Trophoblast cell (in vitro differentiated cells and primary cell): ENCODE measurements around the gene KPNB1.

Experiments
- DNase-seq, 2 donors: peaks; one replicate each; pipeline ENCODE4 v3.0.0-alpha.2; 2016
- H2AFZ ChIP-seq: 2 replicates; pipeline ENCODE4 v1.6.1; 2013; ENCODE audit warnings: low read length, moderate library complexity, mild to moderate bottlenecking; ENCODE audit not compliant: insufficient read depth, poor library complexity
- H2AK5ac ChIP-seq: 2 replicates; pipeline ENCODE4 v1.6.1; 2013; ENCODE audit warnings: mild to moderate bottlenecking, low read length
- H2BK120ac ChIP-seq: 2 replicates; pipeline ENCODE4 v1.6.1; 2013; ENCODE audit warnings: low read length, mild to moderate bottlenecking, moderate library complexity; ENCODE audit not compliant: insufficient read depth, poor library complexity
- H2BK12ac ChIP-seq: 2 replicates; pipeline ENCODE4 v1.6.1; 2013; ENCODE audit warnings: mild to moderate bottlenecking, low read length, moderate library complexity
- H2BK5ac ChIP-seq: 2 replicates; pipeline ENCODE4 v1.6.1; 2013; ENCODE audit warnings: low read length, low read depth, moderate library complexity, mild to moderate bottlenecking; ENCODE audit not compliant: poor library complexity
- H3K14ac ChIP-seq: 2 replicates; pipeline ENCODE4 v1.6.1; 2013; ENCODE audit warnings: mild to moderate bottlenecking, low read length
- H3K18ac ChIP-seq: 2 replicates; pipeline ENCODE4 v1.6.1; 2013; ENCODE audit warnings: mild to moderate bottlenecking, low read length
- H3K23ac ChIP-seq: 2 replicates; pipeline ENCODE4 v1.6.1; 2013; ENCODE audit warnings: low read length
- H3K27ac ChIP-seq: 2 replicates; pipeline ENCODE4 v1.5.1; 2013; ENCODE audit warnings: low read depth, mild to moderate bottlenecking, inconsistent platforms, low read length, moderate library complexity
- H3K27me3 ChIP-seq: 2 replicates; pipeline ENCODE4 v1.6.1; 2013; ENCODE audit warnings: inconsistent platforms, mild to moderate bottlenecking, low read length, moderate library complexity; ENCODE audit not compliant: insufficient read depth
- H3K36me3 ChIP-seq, 2 experiments: 1 replicate in 1 of 2; 2 replicates in 1 of 2; pipeline ENCODE4 v1.6.1; 2013; ENCODE audit warnings: low read length in 2 of 2, mild to moderate bottlenecking in 2 of 2, moderate library complexity in 1 of 2; ENCODE audit not compliant: insufficient read depth in 2 of 2, control insufficient read depth in 1 of 2
- H3K4ac ChIP-seq: 2 replicates; pipeline ENCODE4 v1.6.1; 2013; ENCODE audit warnings: low read depth, mild to moderate bottlenecking, low read length, moderate library complexity
- H3K4me1 ChIP-seq, 2 experiments: 1 replicate in 1 of 2; 2 replicates in 1 of 2; pipeline ENCODE4 v1.6.1; 2013; ENCODE audit warnings: low read length in 2 of 2, mild to moderate bottlenecking in 2 of 2, moderate library complexity in 1 of 2; ENCODE audit not compliant: insufficient read depth in 2 of 2, control insufficient read depth in 1 of 2
- H3K4me2 ChIP-seq: 2 replicates; pipeline ENCODE4 v1.6.1; 2013; ENCODE audit warnings: inconsistent platforms, mild to moderate bottlenecking, low read length, moderate library complexity
- H3K4me3 ChIP-seq: 2 replicates; pipeline ENCODE4 v1.5.1; 2013; ENCODE audit warnings: mild to moderate bottlenecking, low read depth, low read length, inconsistent platforms
- H3K79me1 ChIP-seq: one replicate; pipeline ENCODE4 v1.6.1; 2013; ENCODE audit warnings: low read length
- H3K79me2 ChIP-seq: 2 replicates; pipeline ENCODE4 v1.6.1; 2013; ENCODE audit warnings: low read length, mild to moderate bottlenecking; ENCODE audit not compliant: control insufficient read depth, insufficient read depth, poor library complexity
- H3K9ac ChIP-seq: 2 replicates; pipeline ENCODE4 v1.6.1; 2013; ENCODE audit warnings: mild to moderate bottlenecking, low read length
- H3K9me3 ChIP-seq: 2 replicates; pipeline ENCODE4 v1.6.1; 2013; ENCODE audit warnings: low read depth, mild to moderate bottlenecking, control low read depth, inconsistent platforms, low read length; ENCODE audit not compliant: insufficient read depth
- H4K12ac ChIP-seq: 2 replicates; pipeline ENCODE4 v1.6.1; 2013; ENCODE audit warnings: low read depth, mild to moderate bottlenecking, low read length, moderate library complexity
- H4K8ac ChIP-seq: 2 replicates; pipeline ENCODE4 v1.6.1; 2013; ENCODE audit warnings: low read depth, mild to moderate bottlenecking, low read length, moderate library complexity
- H4K91ac ChIP-seq: one replicate; pipeline ENCODE4 v1.6.1; 2013; ENCODE audit warnings: low read depth, mild to moderate bottlenecking, low read length, moderate library complexity
- WGBS: extraction: QIAGEN DNeasy Blood & Tissue Kit; methylation state at CpG from one replicate; pipeline ENCODE4 v1.1.7; 2013; ENCODE audit warnings: missing lambda C conversion rate; ENCODE audit not compliant: insufficient read length, insufficient coverage; ENCODE audit errors: extremely low coverage; 5-methylcytosine and 5-hydroxymethylcytosine counted together

Gene KPNB1

DNA sequence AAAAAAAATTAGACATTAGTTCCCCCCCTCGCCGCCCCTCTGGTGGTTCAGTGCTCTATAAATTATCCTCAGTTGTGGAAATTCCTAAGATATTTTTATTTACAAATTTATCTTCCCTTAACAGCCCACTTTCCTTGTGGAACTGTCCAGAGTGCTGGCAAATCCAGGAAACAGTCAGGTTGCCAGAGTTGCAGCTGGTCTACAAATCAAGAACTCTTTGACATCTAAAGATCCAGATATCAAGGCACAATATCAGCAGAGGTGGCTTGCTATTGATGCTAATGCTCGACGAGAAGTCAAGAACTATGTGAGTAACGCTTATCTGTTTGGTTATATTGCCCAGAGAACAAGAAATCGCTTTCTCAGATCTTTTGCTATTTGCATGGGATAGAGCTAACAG lies 2.9 kb downstream of the KPNB1 start:
- H2BK120ac ChIP-seq, result no peak overlapping the region
- H3K18ac ChIP-seq, result no peak overlapping the region
- H2AFZ ChIP-seq, result no peak overlapping the region
- peaks cover 18 to 37% of the 10 kb centered on the region in 2 experiments for H3K36me3 ChIP-seq
- H2BK12ac ChIP-seq, result no peak overlapping the region
- H3K79me2 ChIP-seq, result peaks cover 13% of the 10 kb centered on the region
- no peak overlapping the region for H2BK5ac ChIP-seq
- H3K79me1 ChIP-seq, result peaks cover 16% of the 10 kb centered on the region
- H3K4me3 ChIP-seq, result no peak overlapping the region
- H4K91ac ChIP-seq, result no peak overlapping the region
- peak overlapping the region; percentile 30 for H3K4ac ChIP-seq
- no peak overlapping the region for H4K12ac ChIP-seq
- no peak overlapping the region for H3K4me2 ChIP-seq
- H3K4me1 ChIP-seq, result peaks cover 0 to 9% of the 10 kb centered on the region in 2 experiments
- H3K23ac ChIP-seq, result no peak overlapping the region
- DNase-seq, result no peak
- H3K9ac ChIP-seq, result no peak overlapping the region
- H3K9me3 ChIP-seq, result no peaks in the 10 kb centered on the region
- H2AK5ac ChIP-seq, result no peak overlapping the region
- no peaks in the 10 kb centered on the region for H3K27me3 ChIP-seq
- H4K8ac ChIP-seq, result no peak overlapping the region
- no peak overlapping the region for H3K27ac ChIP-seq
- no peak overlapping the region for H3K14ac ChIP-seq
- no CpG with 5 or more reads among the region's 6 CpGs for WGBS

DNA sequence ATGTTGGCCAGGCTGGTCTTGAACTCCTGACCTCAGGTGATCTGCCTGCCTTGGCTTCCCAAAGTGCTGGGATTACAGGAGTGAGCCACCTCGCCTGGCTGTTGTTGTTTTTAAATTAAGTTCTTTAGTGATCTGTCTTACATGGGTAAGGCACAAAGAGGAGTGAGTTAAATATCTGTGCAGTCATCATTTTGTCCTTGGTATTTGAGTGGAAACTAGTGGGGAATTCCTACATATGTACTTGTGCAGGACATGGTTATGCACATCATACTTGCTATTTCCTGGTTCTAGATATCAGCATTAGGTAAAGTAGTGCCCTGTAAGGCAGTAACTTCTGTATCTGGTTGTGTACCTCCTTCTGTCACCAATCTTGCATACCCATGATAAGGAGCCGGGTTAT lies 3.7 kb downstream of the KPNB1 start:
- Histone ChIP-seq H4K12ac (no peak overlapping the region), H3K4me1 (peaks cover 0 to 7% of the 10 kb centered on the region in 2 experiments), H3K14ac (no peak overlapping the region), H2BK120ac (no peak overlapping the region), H2AFZ (no peak overlapping the region), H3K79me2 (peaks cover 13% of the 10 kb centered on the region), H3K9ac (no peak overlapping the region), H2BK12ac (no peak overlapping the region), H4K91ac (no peak overlapping the region), H3K23ac (no peak overlapping the region), H3K4ac (no peak overlapping the region), H3K27ac (no peak overlapping the region), H3K4me3 (no peak overlapping the region), H3K18ac (no peak overlapping the region), H3K36me3 (peaks cover 21 to 44% of the 10 kb centered on the region in 2 experiments), H3K79me1 (peaks cover 16% of the 10 kb centered on the region), H2BK5ac (no peak overlapping the region), H2AK5ac (no peak overlapping the region), H3K9me3 (no peaks in the 10 kb centered on the region), H3K27me3 (no peaks in the 10 kb centered on the region), H3K4me2 (peak overlapping the region; percentile 12), H4K8ac (no peak overlapping the region)
- WGBS, result no CpG with 5 or more reads among the region's 2 CpGs
- DNase-seq, result no peak

GRCh38 chr17:47654991-47655390 lies 5.3 kb downstream of the KPNB1 start:
- Histone ChIP-seq H3K27me3 (no peaks in the 10 kb centered on the region), H3K9ac (no peak overlapping the region), H3K4me3 (no peak overlapping the region), H4K12ac (no peak overlapping the region), H3K79me1 (peaks cover 6% of the 10 kb centered on the region), H3K79me2 (peaks cover 5% of the 10 kb centered on the region), H4K8ac (no peak overlapping the region), H3K18ac (no peak overlapping the region), H4K91ac (no peak overlapping the region), H3K9me3 (no peaks in the 10 kb centered on the region), H2AFZ (no peak overlapping the region), H3K14ac (no peak overlapping the region), H3K4me2 (no peak overlapping the region), H3K4me1 (peaks cover 0 to 1% of the 10 kb centered on the region in 2 experiments), H3K27ac (no peak overlapping the region), H2BK120ac (no peak overlapping the region), H2BK12ac (no peak overlapping the region), H3K4ac (peak overlapping the region; percentile 10), H2BK5ac (no peak overlapping the region), H2AK5ac (no peak overlapping the region), H3K23ac (no peak overlapping the region), H3K36me3 (peaks cover 26 to 54% of the 10 kb centered on the region in 2 experiments)
- WGBS, result no CpG with 5 or more reads among the region's 6 CpGs
- no peak for DNase-seq

GRCh38 chr17:47660064-47660492 lies 10.4 kb downstream of the KPNB1 start:
- Histone ChIP-seq H3K27me3 (no peaks in the 10 kb centered on the region), H3K27ac (no peak overlapping the region), H2BK12ac (no peak overlapping the region), H4K91ac (no peak overlapping the region), H3K4ac (no peak overlapping the region), H3K4me3 (no peak overlapping the region), H3K79me1 (no peaks in the 10 kb centered on the region), H3K18ac (no peak overlapping the region), H3K79me2 (no peaks in the 10 kb centered on the region), H2AK5ac (no peak overlapping the region), H3K4me2 (no peak overlapping the region), H2BK120ac (no peak overlapping the region), H4K12ac (no peak overlapping the region), H3K23ac (no peak overlapping the region), H3K36me3 (peaks cover 47 to 77% of the 10 kb centered on the region in 2 experiments), H3K9me3 (no peaks in the 10 kb centered on the region), H3K9ac (no peak overlapping the region), H4K8ac (no peak overlapping the region), H3K4me1 (no peaks in the 10 kb centered on the region), H3K14ac (no peak overlapping the region), H2AFZ (no peak overlapping the region), H2BK5ac (no peak overlapping the region)
- WGBS, result no CpG with 5 or more reads among the region's 6 CpGs
- DNase-seq, result no peak
